GM19463 (cell line): ENCODE results near the gene CTSV.
A peak's percentile ranks its signal among the peaks of the same experiment; 100 is the strongest.
"Not testable (repeated sequence)": the region's sequence is repeated elsewhere in the genome, so short reads cannot be mapped to it uniquely, and the experiment has no call there.

Experiments
- ATAC-seq: cut with Tn5 transposase; IDR thresholded peaks from one replicate; pipeline ENCODE4 v1.9.1; 2021; ENCODE audit warnings: mild to moderate bottlenecking, moderate library complexity; ENCODE audit not compliant: unreplicated experiment

Gene CTSV

DNA sequence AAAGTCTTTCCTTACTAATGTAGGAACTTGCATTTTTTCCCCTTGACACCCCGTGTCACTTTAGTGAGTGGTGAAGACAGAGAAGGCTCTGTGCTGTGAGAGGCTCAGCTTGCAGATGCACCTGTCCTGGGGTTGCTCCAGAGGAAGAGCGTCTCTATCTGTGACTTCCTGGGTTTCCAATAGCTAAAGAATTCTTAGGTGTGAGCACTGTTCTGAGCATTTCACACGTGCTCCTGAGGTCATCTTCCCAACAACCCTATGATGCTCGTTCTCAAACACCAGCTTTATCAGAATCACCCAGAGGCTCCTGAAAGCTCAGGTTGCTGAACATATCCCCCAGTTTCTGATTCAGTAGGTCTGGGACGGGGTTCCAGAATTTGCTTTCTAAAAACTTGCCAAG, 6.4 kb upstream of the CTSV start:
- no peak for ATAC-seq

DNA sequence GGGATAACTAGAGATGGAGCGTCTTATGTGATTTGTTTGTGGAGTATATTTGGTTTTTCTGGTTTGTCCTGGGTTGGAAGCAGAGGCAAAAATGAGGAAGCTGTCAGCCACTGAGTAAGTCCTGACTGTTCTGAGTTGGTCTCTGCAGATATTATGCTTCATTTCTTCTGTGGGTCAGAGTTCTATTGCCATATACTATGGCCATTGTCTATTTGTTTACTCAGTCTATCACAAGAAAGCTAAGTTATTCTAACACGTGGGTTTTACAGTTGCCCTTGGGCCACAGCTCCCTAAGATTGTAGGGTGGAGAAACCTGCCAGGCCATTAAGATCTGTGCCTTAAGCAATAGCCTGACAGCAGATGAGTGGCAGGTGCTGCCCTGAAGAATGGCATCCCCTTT, 3.0 kb upstream of the CTSV start:
- no peak for ATAC-seq

DNA sequence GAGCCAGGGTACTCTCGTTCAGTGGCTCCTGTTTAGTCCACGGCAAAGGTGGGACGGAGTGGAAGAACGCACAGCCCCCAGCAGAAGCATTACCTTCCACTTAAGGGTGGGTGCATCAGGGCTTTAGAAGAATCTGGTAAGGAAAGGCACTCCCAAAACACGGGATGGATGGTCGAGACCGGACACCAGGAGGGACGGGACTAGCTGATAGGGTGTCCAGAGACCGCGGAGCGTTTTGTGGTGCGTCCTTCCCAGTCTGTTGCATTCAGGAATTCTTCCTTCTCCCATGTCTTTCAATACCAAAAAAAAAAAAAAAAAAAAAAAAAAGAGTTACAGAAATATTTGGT, 545 bp upstream of the CTSV start:
- no peak for ATAC-seq

DNA sequence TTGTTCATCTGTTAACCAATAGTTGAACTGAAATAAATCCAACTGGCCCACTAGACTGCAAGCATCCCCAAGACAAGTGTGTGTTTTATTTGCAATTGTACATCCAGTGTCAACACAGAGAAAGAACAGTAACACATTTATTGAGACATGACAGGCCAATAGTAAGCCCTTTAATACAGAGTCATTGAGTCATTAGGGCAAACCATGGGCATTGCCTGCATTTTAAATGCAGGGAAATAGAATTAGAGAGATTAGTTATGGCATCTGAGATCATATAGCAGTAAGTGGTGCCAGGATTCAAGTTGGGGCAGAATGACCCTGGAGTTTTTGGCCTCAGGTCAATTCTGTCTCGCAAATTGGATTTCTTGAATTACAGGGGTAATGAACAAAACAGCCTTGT, 15.4 kb downstream of the CTSV start:
- not testable (repeated sequence) for ATAC-seq

DNA sequence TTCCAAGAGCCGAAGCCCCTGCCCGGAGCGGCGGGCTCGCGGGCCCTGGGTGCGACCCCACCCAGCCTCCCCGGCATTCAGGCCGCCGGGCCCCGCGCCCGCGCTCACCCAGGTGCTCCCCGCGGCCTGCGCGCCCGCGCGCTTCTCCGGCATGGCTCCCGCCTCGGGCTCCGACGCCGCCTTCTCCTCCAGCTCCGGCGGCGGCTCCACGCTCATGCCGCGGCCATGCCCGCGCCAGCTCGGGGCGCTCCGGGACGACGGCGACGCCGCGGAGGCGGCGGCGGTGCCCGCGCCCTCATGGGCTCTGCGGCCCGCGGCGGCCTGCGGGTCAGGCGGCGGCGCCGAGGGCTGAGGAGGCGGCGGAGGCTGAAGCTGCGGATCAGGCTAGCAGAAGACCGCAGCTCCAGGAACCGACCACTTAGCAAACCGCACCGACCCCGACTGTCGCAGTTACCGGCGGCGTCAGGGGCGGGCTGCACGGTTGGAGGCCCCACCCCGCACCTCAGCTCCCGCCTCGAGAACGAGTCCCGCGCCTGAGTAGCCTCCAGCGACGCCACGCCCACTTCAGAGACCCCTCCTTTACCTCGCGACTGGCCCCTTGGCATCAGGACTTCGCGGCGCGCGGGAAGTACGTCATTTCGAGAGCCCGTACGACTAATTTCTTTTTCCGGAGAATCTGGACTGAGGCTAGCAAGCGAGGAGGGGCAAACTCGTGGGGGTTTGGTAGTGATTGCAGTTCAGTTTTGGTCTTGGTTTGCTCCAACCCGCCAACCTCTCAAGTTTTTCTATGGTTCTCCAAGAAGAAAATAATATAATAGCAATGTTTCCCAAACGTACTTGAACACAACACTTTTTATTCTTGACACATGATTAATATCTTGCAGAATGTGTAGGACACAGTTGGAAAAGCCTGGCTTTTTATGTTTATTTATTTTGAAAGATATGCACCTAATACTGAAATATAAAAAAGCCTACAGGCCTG, 25.5 kb downstream of the CTSV start:
- peak; percentile 80 for ATAC-seq

DNA sequence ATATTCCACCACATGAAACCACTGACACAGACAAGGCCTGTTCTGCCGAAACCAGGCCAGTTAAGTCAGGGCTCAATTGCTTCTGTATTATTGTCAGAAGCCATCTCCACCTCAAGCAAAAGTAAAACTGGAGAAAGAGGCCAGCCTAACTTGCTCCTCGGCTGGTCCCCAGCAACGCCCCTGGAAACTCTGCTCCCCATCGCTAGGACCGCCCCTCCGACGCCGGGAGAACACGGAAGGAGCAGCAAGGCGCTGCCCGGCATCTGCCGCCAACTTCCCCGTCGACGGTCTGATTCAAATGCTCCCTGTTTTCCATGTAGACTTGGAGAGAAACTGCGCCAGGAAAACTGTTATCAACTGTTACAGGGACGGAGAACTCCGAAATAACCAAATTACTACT, 26.3 kb downstream of the CTSV start:
- peak; percentile 73 for ATAC-seq

DNA sequence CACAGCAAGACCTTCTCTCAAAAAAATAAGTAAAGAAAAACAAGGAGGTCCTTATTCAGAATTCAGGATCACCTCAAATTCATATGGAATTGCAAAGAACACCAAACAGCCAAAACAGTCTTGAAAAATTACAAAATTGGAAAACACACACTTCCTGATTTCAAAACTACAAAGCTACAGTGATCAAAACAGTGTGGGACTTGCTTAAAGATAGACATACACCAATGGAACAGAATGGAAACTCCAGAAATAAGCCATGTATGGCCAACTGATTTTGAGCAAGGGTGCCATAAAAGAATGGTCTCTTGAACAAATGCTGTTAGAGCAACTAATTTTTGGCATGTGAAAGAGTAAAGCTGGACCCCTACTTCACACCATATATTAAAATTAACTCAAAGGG, 36.7 kb downstream of the CTSV start:
- ATAC-seq = not testable (repeated sequence)

DNA sequence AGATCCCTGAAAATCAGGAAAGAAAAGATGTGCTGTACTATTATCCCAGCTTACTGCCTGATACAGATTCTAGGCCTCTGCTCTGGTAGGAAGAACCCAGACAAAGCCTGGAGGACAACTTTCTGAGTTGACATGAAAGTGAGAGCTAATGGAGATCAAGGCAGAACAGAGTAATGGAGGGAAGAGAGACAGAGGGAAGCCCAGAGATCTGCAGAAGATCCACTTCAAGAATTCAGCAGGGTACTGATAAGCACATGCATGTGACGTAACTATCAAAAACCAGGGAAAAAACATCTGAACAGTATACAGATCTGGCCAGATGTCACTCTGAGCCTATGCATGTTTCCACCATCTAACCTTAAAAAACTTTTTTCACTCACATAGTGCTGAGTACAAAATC, 37.6 kb downstream of the CTSV start:
- ATAC-seq = not testable (repeated sequence)

DNA sequence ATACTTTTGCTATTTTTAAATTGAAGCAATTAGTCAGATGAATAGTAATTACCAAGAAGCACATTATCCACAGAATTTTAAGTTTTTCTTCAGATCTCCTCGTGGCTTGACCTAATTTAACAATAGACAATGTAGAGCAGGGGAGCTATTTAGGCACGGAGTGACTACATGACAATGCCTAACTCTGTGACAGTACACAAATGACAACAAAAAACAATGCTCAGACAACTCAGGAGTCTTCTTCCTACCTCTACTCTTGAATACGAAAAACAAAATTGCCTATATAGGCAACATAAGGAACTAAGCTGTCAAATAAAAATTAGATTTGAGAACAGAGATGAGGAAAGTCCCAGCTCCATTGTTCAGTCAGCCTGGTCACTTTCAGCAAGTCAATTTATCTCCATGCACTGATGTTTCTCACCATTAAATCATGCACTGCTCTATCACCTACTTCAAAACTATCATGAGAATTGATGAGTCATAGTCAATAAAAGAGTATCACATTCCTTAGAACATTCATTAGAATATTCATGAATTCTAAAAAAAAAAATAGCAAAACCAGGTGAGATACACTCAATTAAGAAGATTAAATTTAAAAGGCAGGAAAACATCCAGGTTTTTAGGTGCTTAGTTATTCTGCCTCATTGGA, 38.7 kb downstream of the CTSV start:
- ATAC-seq = not testable (repeated sequence)

DNA sequence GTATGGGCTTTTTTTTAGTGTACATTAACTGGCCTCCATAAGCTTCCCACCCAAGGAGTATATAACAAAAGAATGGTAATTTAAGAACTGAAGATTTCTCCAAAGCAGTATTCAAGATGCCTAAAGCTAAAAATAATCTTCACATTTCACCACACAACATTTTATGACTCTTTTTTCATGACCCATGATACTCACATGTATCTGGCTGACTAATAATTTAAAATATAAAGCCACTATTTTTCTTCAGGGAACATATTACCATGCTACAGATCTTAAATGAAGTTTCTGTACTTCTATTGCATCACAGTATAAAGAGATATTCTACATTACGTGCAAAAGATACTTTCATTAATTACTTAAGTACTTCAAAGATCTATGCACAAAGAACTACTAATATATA, 39.2 kb downstream of the CTSV start:
- ATAC-seq = not testable (repeated sequence)

DNA sequence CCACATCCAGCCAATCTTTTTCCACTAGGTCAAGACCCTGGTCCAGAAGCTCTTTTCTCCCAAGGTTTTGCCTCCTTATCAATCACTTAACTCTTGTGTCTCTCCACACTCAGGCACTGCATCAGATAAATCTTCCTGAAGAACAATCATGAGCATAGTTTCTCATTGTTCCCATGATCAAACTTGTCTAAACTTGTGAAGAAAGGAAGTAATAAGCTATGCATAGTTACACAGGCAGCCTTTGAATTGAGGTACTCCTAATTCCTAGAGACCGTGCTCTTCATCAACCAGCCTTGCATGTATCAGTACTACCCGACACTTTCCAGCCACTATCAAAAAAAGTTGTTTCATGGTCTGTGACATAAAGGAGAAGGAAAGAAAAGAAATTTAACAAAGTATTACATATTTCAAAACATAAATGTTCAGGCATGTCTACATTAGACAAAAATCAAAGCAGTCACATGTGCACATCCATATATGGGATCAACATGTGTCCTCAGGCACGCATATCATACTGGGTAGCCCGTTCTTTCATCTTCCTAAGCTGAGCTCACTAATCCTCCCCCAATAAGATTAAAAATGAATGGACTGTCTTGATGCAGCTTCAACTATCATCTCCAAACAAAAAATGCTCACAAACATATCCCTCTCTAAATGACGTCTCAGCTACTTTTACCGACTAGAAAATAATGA, 41.8 kb downstream of the CTSV start:
- not testable (repeated sequence) for ATAC-seq

DNA sequence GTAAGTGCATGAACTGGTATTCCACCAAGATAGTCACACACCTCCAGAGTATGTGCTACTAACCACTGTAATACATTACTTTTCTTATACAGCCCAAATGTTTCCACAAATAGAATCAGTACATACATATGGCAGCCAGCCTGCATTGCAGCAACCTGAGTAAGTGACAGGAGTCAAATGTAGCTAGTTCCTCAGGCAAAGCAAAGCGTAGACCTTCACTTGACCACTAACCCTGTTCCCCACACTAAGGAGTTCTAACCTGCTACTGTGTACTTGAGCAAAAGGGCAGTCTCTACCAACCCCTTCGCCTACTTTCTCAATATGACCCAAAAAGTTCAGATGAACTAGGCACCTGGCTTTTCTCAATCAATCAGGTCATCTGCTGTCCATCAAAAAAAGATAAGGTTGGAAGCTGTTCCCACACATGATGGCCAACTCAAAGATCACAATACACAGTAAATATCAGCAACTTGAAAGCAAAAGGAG, 44.4 kb downstream of the CTSV start:
- ATAC-seq = not testable (repeated sequence)

DNA sequence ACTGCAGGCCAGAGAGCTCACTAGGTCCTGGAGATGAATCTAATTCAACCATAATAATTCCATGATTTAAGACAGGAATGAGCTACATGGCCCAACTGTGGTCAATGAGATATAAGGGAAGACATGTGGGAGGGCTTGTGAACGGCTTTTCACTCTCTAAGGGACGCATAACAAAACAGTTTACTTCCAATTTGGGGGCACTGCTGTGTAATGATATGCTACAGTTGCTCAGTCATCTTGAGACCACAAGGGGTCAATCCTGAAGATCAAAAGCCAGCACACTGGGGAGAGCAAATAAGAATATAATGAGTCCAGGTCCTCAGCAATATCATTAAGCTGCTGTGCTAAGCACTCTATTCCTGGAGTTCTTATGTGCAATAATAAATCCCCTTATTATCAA, 46.6 kb downstream of the CTSV start:
- not testable (repeated sequence) for ATAC-seq

DNA sequence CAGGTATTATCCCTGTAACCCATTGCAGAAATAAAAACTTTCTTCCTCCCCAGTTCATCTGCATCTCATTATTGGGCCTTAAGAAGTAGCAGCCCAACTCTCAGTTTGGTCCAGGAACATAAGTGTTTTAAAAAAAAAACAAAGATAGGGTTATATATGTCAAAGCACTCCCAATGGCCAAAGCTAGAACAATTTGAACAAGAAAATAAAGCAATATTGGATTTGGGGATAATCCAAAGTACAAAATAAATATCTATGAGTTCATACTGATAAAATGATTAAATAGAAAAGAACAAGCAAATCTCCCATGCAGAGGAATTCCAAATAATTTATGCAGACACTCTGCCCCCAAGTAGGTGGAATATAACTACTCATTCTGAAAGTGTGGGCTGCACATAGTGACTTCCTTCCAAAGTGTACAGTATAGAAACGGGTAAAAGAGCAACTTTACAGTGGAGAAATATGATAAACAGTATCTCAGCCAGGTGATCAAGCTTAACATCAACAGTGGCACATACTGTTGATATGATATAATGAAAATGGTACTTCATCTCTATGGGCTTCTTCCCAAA, 49.1 kb downstream of the CTSV start:
- ATAC-seq = not testable (repeated sequence)

DNA sequence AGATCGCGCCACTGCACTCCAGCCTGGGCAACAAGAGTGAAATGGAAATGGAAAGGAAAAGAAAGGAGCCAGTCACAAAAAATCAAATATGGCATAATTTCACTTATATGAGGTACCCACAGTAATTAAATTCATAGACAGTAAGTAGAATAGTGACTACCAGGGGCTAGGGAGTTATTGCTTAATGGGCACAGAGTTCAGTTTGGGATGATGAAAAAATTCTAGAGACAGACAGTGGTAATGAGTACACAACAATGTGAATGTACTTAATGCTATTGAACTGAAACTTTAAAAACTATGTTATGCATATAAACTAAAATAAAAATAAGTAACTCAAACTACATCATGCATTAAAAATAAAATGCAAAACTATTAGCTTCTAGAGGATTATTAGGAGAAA, 54.1 kb downstream of the CTSV start:
- ATAC-seq = not testable (repeated sequence)

DNA sequence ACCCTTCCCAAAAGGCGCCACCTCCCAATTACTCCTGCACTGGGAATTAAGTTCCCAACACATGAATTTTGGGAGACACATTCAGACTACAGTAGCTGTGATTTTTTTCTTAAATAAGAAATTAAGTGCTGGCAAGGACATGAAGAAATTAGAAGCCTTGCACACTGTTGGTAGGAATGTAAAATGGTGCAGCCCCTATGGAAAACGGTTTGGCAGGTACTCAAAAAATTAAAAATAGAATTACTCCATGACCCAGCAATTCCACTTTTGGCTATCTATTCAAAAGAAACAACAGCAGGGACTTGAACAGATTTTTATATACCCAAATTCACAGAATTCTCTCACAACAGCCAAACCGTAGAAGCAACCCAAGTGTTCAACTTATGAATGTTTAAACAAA, 54.8 kb downstream of the CTSV start:
- not testable (repeated sequence) for ATAC-seq

DNA sequence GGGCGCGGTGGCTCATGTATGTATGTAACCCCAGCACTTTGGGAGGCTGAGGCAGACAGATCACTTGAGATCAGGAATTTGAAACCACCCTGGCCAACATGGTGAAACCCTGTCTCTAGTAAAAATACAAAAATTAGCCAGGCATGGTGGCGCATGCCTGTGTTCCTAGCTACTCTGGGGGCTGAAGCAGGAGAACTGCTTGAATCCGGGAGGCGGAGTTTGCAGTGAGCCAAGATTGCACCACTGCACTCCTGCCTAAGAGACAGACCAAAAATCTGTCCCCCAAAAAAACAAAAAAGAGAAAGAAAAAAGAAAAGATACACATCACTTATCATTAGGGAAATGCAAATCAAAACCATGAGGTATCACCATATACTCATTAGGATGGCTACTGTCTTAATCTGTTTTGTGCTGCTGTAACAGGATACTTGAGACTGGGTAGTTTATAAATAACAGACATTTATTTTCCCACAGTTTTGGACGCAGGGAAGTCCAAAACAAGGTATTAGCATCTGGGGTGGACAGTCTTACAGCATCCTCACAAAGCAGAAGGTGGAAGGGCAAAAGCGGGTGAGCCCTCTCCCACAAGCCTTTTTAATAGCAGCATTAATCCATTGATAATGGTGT, 55.3 kb downstream of the CTSV start:
- ATAC-seq = not testable (repeated sequence)
